Activated T-cell treated with anti-CD3 and anti-CD28 coated beads for 1 hour (primary cell): Measurements from ENCODE around the gene COG3.

ENCODE experiments used
- DNase-seq: peaks from one replicate; pipeline ENCODE4 v3.0.0-alpha.2; 2020; ENCODE audit warnings: low read depth

COG3 gene

GRCh38 chr13:45545686-45546409 is 81.1 kb downstream of the COG3 start:
- DNase-seq = no peak

GRCh38 chr13:45546410-45546765 is 81.6 kb downstream of the COG3 start:
- no peak for DNase-seq

GRCh38 chr13:45548281-45548680 is 83.5 kb downstream of the COG3 start:
- no peak for DNase-seq

- DNase-seq = no peak
Measured at GRCh38 chr13:45554604-45555109, 89.9 kb downstream of the COG3 start.

- DNase-seq = no peak
Measured at GRCh38 chr13:45564133-45564776, 99.5 kb downstream of the COG3 start.

- DNase-seq = no peak
Measured at GRCh38 chr13:45565331-45565730, 100.6 kb downstream of the COG3 start.

GRCh38 chr13:45575146-45575829 is 110.5 kb downstream of the COG3 start:
- no peak for DNase-seq

GRCh38 chr13:45575830-45576180 is 111.1 kb downstream of the COG3 start:
- no peak for DNase-seq

- DNase-seq = no peak
Measured at GRCh38 chr13:45576466-45576865, 111.7 kb downstream of the COG3 start.

- no peak for DNase-seq
Measured at GRCh38 chr13:45582408-45583076, 117.8 kb downstream of the COG3 start.

GRCh38 chr13:45584816-45585215 is 120.1 kb downstream of the COG3 start:
- no peak for DNase-seq
